Karpas-422 (cell line): ENCODE data around the gene DNPEP. TPM values are rescaled to one million over a fixed set of nuclear protein-coding genes. Genes with fewer than 3 reads are reported as not detected.

ENCODE experiments used
- DNase-seq: peaks from one replicate; pipeline ENCODE4 v3.0.0-alpha.2; 2015
- H2AFZ ChIP-seq: fragments of 200-600 bp; sonication (generic); 2 replicates; pipeline ENCODE4 v1.6.1; 2014; ENCODE audit warnings: antibody characterized with exemption, low read length, mixed read lengths
- H3K27ac ChIP-seq: fragments of 200-600 bp; sonication (generic); 2 replicates; pipeline ENCODE4 v1.5.1; 2014; ENCODE audit warnings: mild to moderate bottlenecking, low read length, moderate library complexity
- H3K27me3 ChIP-seq: fragments of 200-600 bp; sonication (generic); 2 replicates; pipeline ENCODE4 v1.6.1; 2014; ENCODE audit warnings: low read length, mixed read lengths
- H3K36me3 ChIP-seq: fragments of 200-600 bp; sonication (generic); 2 replicates; pipeline ENCODE4 v1.6.1; 2014; ENCODE audit warnings: low read length, mixed read lengths; ENCODE audit not compliant: insufficient read depth
- H3K4me1 ChIP-seq: fragments of 200-600 bp; sonication (generic); 2 replicates; pipeline ENCODE4 v1.6.1; 2014; ENCODE audit warnings: mild to moderate bottlenecking, low read length, mixed read lengths
- H3K4me2 ChIP-seq: fragments of 200-600 bp; sonication (generic); 2 replicates; pipeline ENCODE4 v1.6.1; 2014; ENCODE audit warnings: low read length, low read depth, mild to moderate bottlenecking; ENCODE audit not compliant: poor library complexity, severe bottlenecking
- H3K4me3 ChIP-seq: fragments of 200-600 bp; sonication (generic); 2 replicates; pipeline ENCODE4 v1.5.1; 2014; ENCODE audit warnings: mild to moderate bottlenecking, antibody characterized with exemption, low read length, mixed read lengths
- H3K79me2 ChIP-seq: fragments of 200-600 bp; sonication (generic); 2 replicates; pipeline ENCODE4 v1.6.1; 2014; ENCODE audit warnings: mild to moderate bottlenecking, low read length, mixed read lengths
- H3K9ac ChIP-seq: fragments of 200-600 bp; sonication (generic); 2 replicates; pipeline ENCODE4 v1.6.0; 2014; ENCODE audit warnings: low read length
- H3K9me2 ChIP-seq: fragments of 200-600 bp; sonication (generic), shearing (Covaris generic); replicated peaks from 2 replicates; pipeline ENCODE4 v1.6.0; 2014; ENCODE audit warnings: mild to moderate bottlenecking, low read length, moderate library complexity; ENCODE audit not compliant: insufficient read depth
- H3K9me3 ChIP-seq: fragments of 300-700, 200-600 bp; sonication (generic); 2 replicates; pipeline ENCODE4 v1.6.1; 2014; ENCODE audit warnings: low read length, mixed read lengths
- H4K20me1 ChIP-seq: fragments of 200-600 bp; sonication (generic); 2 replicates; pipeline ENCODE4 v1.6.1; 2014; ENCODE audit warnings: mild to moderate bottlenecking, antibody characterized with exemption, low read length, low read depth; ENCODE audit not compliant: insufficient read depth
- total RNA-seq: library from RNA; depleted of rRNA; stranded (reverse); fragments of >200 nt; shearing (Covaris generic); gene quantifications from 2 replicates; pipeline ENCODE4 v1.2.3, GENCODE V29; 2014; ENCODE audit warnings: low replicate concordance; rRNA removed

DNPEP gene
- total RNA-seq = 74.6 and 77.9 TPM in 2 replicates

DNA sequence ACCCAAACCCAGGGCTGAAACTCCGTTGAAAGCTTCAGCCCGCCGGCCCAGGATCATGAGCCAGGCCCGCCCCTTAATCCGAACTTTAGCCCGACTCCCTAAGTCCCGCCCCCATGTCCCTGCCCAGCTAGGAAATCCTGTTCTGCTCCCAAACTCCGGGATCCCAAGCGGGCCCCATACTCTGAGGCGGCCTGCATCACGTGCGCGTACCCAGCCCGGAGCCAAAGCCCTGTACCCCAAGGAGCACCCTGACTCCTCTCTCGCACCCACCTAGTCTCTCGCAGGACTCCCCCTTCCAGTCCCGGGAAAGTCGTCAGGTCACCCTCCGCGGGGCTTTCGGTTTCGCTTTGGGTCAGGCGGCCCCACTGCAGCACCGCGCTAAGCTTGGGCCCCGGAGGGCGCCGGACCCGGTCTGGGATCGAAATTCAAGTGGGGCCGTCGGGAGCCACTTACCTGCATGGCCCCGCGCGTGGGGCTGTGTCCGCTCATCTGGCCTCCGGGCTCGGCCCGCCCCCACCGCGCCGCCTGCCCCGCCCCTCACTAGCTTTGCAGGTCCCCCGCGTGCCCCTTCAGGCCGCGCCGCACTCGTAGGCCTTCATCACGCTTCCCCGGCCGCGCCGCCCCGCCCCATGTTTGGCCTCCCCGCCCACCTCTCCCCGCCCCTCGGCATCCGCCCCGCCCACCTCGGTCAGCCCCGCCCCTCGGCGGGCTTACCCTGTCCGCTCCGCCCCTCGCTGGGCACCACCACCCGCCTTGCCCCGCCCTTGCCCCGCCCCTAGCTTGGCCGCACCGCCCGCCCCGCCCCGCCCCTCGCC lies at the start of gene DNPEP:
TSS of gene DNPEP (minus strand) at position 607 of the 815 bp plus-strand sequence. CDS start at position 489, 118 bp downstream.
- Histone ChIP-seq H3K27ac (peak within 1 kb of the TSS; percentile 34; the same call in 1 of the 2 replicates), H3K79me2 (peaks cover 8% of the 10 kb centered on the region), H3K4me2 (peak within 1 kb of the TSS; percentile 85), H3K4me1 (peaks cover 15% of the 10 kb centered on the region), H3K9me3 (no peaks in the 10 kb centered on the region), H3K9me2 (no peaks in the 10 kb centered on the region), H4K20me1 (no peaks in the 10 kb centered on the region), H3K36me3 (0 out of 2 replicates have a peak, but pooled peaks cover 4% of the 10 kb centered on the region), H3K4me3 (peak within 1 kb of the TSS; percentile 79), H3K27me3 (no peaks in the 10 kb centered on the region), H2AFZ (peak within 1 kb of the TSS; percentile 98), H3K9ac (peak within 1 kb of the TSS; percentile 79)
- DNase-seq = peak; percentile 95

DNA sequence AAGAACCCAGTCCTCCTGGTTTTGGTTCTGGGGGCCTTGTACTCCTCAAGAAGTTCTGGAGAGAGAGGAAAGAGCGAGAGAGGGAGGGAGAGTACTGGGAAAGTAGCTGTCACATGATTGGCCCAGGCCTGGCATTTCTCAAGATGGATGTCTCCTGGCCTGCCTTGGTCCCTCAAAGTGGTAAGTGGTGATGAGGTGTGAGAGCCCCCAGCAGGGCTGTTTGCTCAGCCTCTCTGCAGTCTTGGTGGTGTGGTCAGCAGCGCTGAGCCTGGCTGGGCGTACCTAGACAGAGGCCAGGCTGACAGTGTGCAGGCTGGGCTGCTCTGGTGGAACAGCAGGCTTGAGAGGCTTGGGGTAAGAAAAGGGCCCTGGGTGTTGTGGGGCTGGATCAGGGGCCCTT lies 49.4 kb upstream of the DNPEP start:
- Histone ChIP-seq H3K27me3 (no peaks in the 10 kb centered on the region), H3K27ac (no peak overlapping the region), H3K9me2 (no peaks in the 10 kb centered on the region), H3K9ac (no peak overlapping the region), H3K79me2 (no peaks in the 10 kb centered on the region), H3K36me3 (no peaks in the 10 kb centered on the region), H3K4me2 (no peak overlapping the region), H4K20me1 (no peaks in the 10 kb centered on the region), H3K4me1 (peaks cover 6% of the 10 kb centered on the region; the same call in 1 of the 2 replicates), H3K9me3 (no peaks in the 10 kb centered on the region), H2AFZ (no peak overlapping the region), H3K4me3 (no peak overlapping the region)
- no peak for DNase-seq

DNA sequence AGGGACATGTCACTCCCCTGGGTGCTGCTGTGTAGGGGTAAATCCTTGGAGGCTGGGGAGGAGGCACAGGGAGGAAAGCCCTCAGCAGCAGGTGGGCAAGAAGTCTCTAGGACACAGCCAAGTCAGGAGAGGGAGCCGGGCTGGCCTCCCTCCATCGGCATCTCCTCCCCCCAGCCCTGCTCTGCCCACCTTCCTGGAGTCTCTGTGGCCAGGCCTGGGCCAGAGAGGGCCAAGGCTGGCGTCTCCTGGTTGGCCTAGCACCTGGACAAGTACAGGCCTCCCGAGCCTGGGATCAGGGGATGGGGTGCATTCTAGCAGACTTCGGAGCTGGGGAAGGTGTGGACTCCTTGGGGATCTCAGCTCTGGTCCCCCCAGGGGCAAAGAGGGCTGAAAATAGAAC lies 48.8 kb upstream of the DNPEP start:
- Histone ChIP-seq H3K27ac (no peak overlapping the region), H3K9ac (no peak overlapping the region), H3K79me2 (no peaks in the 10 kb centered on the region), H3K27me3 (no peaks in the 10 kb centered on the region), H3K9me2 (no peaks in the 10 kb centered on the region), H3K36me3 (no peaks in the 10 kb centered on the region), H3K4me3 (no peak overlapping the region), H3K4me1 (peaks cover 6% of the 10 kb centered on the region; the same call in 1 of the 2 replicates), H2AFZ (no peak overlapping the region), H3K9me3 (no peaks in the 10 kb centered on the region), H3K4me2 (no peak overlapping the region), H4K20me1 (no peaks in the 10 kb centered on the region)
- no peak for DNase-seq

DNA sequence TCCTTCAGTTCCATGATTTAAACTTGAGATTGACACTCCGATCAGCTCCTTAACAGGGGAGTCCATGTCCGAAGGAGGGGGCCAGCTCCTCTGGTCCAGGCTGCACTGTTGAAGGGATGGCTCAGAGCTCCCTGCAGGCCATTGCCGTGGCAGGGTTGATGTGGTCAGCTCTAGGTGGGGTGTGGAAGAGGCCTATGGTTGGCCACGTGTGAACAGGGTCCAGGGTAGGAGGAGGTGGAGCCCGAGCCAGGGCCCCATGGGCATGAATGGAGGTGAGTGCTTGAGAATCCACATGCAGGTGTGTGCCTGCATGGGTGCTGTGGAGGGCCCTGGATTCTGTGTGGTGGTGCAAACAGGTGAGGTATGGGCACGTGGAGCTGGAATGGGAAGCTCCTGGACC lies 48.0 kb upstream of the DNPEP start:
- H3K4me2 ChIP-seq = no peak overlapping the region
- no peaks in the 10 kb centered on the region for H3K79me2 ChIP-seq
- H3K9ac ChIP-seq = no peak overlapping the region
- no peak overlapping the region for H3K27ac ChIP-seq
- H3K4me3 ChIP-seq = no peak overlapping the region
- H3K27me3 ChIP-seq = no peaks in the 10 kb centered on the region
- no peak for DNase-seq
- H3K9me2 ChIP-seq = no peaks in the 10 kb centered on the region
- H3K9me3 ChIP-seq = no peaks in the 10 kb centered on the region
- no peaks in the 10 kb centered on the region for H3K36me3 ChIP-seq
- peaks cover 6% of the 10 kb centered on the region; the same call in 1 of the 2 replicates for H3K4me1 ChIP-seq
- no peaks in the 10 kb centered on the region for H4K20me1 ChIP-seq
- H2AFZ ChIP-seq = no peak overlapping the region

DNA sequence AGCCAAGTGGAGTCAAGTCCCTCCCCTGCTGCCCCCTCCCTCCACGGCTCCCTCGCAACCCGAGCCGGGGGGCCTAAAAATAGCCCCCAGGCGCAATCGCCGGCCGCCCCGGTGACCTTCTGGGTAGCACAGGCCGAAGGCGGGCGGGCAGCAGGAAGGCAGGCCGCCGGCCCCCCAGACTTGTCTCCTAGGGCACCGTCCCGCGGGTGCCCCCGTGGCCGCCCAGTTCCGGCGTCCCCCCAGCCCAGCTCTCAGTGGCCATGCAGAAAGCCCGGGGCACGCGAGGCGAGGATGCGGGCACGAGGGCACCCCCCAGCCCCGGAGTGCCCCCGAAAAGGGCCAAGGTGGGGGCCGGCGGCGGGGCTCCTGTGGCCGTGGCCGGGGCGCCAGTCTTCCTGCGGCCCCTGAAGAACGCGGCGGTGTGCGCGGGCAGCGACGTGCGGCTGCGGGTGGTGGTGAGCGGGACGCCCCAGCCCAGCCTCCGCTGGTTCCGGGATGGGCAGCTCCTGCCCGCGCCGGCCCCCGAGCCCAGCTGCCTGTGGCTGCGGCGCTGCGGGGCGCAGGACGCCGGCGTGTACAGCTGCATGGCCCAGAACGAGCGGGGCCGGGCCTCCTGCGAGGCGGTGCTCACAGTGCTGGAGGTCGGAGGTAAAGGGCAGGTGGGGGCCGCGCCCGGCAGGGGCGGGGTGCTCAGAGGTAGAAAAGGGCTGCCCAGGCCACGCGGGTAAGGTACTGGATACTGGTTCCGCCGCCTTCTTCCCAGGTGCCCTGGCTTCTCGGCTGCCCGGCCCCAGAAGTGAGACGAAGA lies 47.2 kb upstream of the DNPEP start, which contains the start of gene SPEG:
TSS of gene SPEG (plus strand) at position 126 of the 808 bp plus-strand sequence. CDS start at position 261, 135 bp downstream.
- Histone ChIP-seq H4K20me1 (no peaks in the 10 kb centered on the region), H3K4me1 (peaks cover 6% of the 10 kb centered on the region; the same call in 1 of the 2 replicates), H3K9me3 (no peaks in the 10 kb centered on the region), H3K4me2 (no peak within 1 kb of the TSS), H3K79me2 (no peaks in the 10 kb centered on the region), H3K9ac (no peak within 1 kb of the TSS), H3K27me3 (no peaks in the 10 kb centered on the region), H2AFZ (no peak within 1 kb of the TSS), H3K27ac (no peak within 1 kb of the TSS), H3K36me3 (no peaks in the 10 kb centered on the region), H3K9me2 (no peaks in the 10 kb centered on the region), H3K4me3 (no peak within 1 kb of the TSS)
- no peak for DNase-seq

DNA sequence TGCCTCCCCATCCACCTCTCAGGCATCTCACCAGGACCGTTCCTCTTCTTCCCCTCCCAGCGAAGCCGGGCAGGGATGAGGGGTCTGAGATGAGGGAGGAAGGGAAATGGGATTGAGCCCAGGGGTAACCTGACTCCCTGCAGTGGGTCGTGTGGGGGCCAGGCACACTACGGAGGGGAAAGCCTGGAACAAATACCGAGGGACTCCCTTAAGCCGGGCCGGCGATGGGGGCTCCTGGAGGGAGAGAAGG lies 46.7 kb upstream of the DNPEP start:
- DNase-seq = no peak
- H3K4me2 ChIP-seq = no peak overlapping the region
- no peaks in the 10 kb centered on the region for H3K79me2 ChIP-seq
- no peak overlapping the region for H3K9ac ChIP-seq
- H4K20me1 ChIP-seq = no peaks in the 10 kb centered on the region
- no peak overlapping the region for H3K27ac ChIP-seq
- H2AFZ ChIP-seq = no peak overlapping the region
- H3K9me2 ChIP-seq = no peaks in the 10 kb centered on the region
- H3K4me3 ChIP-seq = no peak overlapping the region
- no peaks in the 10 kb centered on the region for H3K27me3 ChIP-seq
- H3K9me3 ChIP-seq = no peaks in the 10 kb centered on the region
- peaks cover 6% of the 10 kb centered on the region; the same call in 1 of the 2 replicates for H3K4me1 ChIP-seq
- H3K36me3 ChIP-seq = no peaks in the 10 kb centered on the region

- H3K4me1 ChIP-seq = peaks cover 6% of the 10 kb centered on the region; the same call in 1 of the 2 replicates
- H3K9ac ChIP-seq = no peak overlapping the region
- no peaks in the 10 kb centered on the region for H3K9me2 ChIP-seq
- H3K4me3 ChIP-seq = no peak overlapping the region
- H4K20me1 ChIP-seq = no peaks in the 10 kb centered on the region
- no peak overlapping the region for H2AFZ ChIP-seq
- H3K27ac ChIP-seq = no peak overlapping the region
- H3K36me3 ChIP-seq = no peaks in the 10 kb centered on the region
- H3K4me2 ChIP-seq = no peak overlapping the region
- DNase-seq = peak; percentile 83
- H3K27me3 ChIP-seq = no peaks in the 10 kb centered on the region
- H3K9me3 ChIP-seq = no peaks in the 10 kb centered on the region
- H3K79me2 ChIP-seq = no peaks in the 10 kb centered on the region
Measured at GRCh38 chr2:219433666-219434467, 46.2 kb upstream of the DNPEP start.
